OCI-M1 (cell line): Measurements from ENCODE around the gene TCF4.

Experiments used
- DNase-seq: peaks from one replicate; lab custom pipeline; 2025; lab: John Stamatoyannopoulos, UW

The TCF4 gene

DNA sequence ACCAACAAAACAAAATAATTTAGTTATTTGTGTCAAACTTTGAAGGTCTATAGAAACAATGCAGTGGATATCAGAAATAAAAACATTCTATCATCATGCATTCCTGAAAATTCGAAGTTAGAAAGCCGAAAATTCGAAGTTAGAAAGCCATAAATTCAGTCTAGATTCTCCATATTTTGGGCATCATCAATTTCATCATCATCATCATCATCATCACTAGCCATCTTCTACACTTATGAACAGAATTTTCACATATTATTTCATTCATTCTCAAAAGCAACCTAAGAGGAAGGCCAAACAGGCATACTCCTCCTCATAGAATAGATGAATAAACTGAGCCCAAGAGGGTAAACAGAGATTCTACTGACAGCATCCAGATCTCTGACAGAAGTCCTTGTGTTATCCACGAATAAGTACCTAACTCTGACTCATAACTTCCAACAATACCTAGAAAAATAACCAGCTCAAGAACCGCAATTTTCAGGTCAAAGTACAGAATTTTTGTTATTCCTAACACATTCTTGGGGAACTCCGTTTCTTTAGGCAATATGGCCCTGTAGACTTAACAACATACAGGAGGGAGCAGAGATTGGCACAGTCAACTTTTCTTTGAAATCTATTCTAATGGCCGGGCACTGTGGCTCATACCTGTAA is 84.7 kb downstream of the TCF4 start:
- no peak for DNase-seq

DNA sequence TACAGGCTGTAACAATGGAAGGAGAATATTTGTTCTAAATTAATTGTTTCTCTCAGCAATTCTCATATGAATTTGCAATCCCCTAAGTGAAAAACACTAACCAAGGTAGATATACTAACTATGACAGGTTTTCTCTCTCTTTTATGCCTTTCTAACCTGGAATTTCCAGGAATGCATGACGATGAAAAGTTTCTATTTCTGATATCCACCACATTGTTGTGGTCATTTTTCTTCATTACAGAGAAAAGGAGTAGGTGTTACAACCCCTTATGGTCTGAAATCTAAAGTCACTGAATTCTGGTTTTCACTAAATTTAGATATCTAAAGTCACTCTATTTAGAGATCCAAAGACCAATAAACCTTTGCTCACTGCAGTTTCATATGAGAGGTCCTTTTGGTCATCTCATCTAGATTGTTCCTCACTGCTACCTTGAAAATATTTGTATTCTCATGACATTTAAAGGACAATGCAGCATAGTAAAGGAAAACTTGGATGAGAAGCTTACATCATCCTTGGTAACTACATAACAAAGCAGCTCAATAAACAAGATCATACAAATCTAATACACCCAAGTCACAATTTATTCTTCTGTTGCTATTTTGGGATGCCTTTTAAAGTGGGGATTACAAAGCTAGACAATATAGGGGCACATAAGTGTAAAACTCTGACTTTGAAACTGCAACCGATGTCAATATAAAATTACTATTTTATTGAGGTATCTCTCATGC is 85.8 kb downstream of the TCF4 start:
- DNase-seq: peak; percentile 22

DNA sequence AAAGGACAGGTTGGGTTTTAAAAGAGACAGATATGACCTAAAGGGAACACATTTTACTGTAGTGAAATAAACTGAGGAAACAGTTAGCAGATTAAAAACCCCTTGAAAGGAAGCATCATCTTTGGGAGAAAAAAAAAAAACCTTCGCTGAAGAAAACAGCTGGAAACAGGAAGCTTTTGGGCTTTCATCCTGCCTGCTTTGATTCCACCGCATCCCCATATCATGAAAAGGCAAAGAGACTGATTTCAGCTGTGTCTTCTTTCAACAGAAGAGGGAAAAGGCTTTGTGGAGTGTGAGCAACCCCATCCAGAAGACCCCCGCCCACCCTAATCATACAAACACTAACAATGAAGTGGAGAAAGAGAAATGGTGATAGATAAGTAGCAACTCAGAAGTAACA is 86.4 kb downstream of the TCF4 start:
- DNase-seq: no peak

DNA sequence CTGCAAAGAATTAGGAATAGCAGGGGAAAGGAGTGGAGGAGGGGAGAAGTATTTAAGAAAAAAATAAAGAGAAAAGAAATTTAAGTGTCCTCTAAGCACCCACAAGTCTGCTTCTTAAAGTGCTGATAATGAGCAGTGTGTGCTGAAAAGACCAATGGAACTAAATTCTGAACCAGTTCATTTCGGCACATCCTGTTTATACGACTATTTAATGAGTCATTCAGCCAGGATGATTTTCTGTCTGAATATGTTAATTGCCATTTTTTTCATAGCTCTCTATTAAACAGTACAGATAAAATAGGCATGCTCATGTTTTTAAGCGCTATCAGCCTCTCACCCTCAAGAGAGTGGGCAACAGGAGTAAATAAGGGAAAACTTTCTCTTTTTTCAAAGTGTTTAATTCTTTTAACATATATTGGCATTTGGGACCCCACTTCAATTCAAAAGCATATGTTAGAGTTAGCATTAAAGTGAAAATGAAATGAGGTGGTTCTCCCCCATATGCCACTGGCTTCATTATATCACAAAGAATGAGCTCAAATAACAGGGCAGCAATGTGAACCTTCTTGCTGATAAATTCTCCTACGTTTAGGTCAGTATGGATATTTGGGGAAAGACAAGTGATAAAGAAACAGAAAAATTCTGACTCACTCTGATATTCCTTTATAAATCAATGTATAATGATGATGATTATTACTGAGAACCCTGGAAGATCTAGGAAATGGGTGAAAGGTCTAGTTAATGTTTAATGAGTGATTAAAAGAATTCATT is 87.5 kb downstream of the TCF4 start:
- no peak for DNase-seq

DNA sequence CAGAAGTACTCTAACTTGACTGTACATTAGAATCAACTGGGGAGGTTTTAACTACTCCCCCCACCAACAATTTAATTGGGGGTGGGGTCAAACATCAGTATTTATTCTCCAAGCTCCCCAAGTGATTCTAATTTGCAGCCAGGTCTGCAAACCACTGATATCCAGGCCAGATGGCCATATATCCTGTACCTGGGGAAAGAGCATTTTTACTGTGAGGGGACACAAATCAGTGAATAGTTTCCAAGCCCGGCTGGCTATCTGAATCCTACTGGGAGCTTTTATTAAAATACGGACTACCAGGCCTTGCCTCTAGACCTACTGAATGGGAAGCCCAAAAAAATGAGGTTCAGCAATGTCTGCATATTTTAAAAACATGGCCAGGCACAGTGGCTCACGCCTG is 88.5 kb downstream of the TCF4 start:
- no peak for DNase-seq

DNA sequence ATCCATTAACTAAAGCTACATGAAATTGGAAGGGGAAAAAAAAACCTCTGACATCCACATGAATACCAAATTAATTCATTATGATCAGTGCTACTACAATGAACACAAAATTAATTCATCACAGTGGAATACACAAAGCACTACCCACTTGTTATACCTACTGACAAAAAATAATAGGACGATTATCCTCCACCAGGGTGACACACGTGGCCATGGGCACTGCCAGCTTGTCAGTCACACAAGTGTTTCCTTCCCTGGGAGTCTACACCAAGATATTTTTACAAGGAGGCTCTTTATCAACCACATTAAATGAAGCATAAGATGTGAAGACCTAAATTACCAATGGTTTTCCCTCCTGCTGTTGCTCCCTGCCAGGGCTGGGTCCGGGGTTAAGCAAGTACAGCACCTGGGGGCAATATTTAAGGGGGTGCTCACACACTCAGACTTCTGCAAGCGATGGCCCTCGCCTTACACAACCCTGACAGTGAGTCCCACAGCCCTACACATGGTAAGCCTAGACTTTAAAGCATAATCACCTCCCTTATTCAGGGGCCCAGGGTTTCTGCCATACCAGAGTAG is 90.1 kb downstream of the TCF4 start:
- DNase-seq: no peak

DNA sequence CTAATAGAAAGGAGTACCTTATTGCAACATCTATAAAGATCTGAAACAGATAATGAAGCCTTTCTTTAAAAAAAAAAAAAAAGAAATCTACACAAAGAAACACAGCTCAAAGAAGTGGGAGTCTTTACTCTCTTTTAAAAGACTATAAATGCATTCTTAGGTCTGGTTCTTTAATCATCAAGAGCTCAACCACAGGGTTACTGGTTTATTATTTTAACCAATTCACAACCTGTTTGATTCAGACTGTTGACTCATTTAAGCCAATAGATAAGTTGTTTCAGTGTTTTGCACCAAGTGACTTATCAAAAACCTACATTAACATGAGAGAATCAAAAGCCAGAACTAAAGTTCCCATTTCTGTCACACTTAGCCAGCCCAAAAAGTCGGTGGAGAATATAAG is 93.1 kb downstream of the TCF4 start:
- peak; percentile 56 for DNase-seq

DNA sequence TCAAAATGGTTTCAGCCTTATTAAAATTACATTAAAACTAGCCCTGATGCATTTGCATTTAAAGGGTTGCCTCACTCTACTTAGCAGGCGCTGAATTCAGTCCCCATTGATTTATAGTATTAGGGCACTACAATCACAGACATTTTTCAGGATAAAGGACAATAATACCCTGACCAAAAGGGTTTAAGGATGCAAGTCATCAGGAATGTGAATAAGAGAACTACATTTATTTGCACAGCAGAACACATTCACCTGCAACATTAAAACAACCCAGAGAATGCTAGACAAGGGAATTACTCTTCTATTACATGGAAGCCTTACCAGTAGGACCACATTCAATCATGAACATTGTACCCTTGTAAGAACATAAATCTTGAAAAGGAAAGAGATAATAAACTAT is 93.6 kb downstream of the TCF4 start:
- DNase-seq: no peak

DNA sequence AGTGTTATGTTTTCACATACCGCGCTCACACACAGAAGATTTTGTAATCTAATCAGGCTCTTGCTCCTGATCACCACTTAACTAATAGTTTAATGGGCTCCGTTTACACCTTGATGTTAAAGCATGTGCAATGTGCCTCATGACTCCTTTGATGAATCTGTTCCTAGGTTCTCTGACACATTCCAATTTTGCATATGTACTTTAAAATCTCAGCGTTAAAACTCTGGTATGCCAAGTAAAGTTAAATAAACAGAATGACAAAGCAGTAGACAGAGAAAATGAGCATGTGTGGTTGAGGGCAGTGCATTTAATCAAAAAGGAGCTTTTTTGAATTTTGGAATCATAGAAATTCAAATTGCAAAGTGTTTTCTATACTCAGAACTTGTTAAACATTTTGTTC is 96.4 kb downstream of the TCF4 start:
- no peak for DNase-seq

DNA sequence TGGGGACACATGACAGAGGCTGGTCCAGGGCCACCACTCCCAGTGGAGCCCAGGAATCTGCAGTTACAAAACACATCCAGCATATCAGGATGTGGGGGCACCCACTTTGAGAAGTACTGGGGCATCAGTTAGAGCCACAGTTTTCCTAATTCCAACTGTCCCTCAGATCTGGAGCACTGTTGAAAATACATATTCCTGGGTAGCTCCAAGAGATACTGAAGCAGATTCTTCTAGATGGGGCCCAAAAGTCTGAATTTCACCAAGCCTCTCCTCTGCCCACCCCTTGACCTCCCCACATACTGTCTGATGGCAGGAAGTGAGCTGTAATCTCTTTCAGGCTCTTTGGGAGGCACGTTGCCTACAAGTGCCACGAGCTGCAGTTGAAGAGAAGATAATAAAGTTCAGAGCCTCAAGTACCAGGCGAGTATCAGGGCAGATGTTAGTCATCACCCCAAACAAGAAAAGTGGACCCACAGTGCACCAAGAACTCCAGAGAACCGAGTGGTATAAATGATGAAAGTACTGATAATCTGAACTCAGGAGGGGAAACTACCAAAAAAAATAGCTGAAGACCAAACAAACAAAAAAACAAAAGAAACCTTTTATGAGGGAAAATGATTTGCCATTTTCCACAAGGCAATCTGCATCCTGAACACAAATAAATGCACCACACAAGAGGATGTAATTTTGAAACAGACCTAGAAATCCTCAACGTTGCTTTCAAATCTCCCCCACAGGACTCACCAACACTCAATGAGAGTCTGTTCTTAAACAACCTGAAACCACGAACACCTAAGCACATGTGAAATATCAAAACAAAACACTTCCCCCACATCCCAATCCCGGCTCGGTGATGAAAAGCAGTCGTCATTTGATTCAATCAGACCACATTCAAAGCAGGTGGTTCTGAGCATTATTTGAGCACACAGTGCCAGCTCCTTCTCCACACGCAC is 98.7 kb downstream of the TCF4 start:
- DNase-seq: peak; percentile 62

DNA sequence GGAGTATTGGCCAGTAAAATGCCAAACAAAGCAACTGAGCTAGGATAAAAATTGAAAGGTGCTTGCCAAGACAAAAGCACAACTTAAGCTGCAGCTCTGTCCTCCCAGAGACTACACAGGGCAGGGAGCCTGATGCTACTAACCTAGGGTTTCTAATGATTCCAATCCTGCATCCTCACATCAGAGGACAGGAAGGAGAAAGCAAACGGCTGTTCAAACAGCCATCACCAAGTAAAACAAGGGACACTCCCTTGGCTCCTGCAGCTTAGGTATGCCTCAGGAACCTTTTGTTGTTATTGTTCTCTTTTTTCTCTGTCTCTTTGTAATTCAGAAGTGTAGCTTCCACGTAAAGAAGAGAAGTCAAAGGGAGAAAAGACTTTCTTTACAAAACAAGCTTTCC is 99.5 kb downstream of the TCF4 start:
- peak; percentile 38 for DNase-seq

DNA sequence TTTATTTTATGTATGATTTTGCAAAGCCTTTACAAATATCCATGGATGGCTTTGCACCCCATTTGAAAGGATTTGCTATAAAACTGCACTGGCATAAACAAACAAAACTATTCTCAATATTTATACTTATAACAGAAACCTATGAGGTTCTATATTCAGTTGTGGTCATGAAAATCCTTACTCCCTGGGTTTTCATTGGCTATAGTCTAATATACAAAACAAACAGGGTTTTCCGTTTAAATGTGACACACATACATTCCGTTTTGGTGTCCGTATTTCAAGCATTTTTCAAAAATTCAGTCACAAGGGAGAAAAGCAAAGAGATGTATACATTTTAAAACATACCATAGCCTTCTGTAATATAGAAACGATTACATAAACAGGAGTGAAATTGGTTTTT is 100.0 kb downstream of the TCF4 start:
- DNase-seq: no peak

DNA sequence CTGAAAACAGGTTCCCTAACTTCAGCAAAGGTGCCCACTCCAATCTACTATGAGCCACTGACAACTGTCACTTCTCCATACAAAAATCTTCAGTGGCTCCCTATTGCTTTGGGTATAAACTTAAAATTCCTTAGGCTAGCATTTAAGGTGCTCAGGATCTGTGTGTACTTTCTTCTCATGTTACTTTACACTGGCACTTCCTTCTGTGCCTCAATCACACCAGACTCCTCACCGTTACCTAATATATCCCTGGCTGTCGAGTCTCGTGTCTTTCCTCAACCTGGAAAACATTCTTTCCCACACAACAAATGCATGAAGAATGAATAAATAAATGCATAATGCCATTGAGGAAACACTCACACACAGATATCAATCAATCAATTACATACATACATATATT is 101.1 kb downstream of the TCF4 start:
- DNase-seq: no peak

DNA sequence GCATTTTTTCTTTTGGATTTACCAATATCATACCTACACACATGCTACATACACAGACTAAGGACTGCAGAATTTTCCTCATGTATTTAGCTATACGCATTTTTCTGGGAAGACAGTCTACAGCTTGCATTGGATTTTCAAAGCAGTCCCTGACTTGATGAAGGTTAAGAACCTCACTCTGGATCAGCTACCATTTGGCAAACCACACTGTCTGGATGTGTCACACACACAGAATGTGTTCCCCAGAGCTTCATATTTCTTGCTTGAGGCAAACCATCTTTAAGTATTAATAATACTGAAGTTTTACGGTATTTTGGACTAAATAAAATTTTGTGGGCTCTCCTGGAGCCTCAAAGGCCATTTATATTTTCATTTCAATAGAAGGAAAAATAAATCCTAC is 102.3 kb downstream of the TCF4 start:
- no peak for DNase-seq

DNA sequence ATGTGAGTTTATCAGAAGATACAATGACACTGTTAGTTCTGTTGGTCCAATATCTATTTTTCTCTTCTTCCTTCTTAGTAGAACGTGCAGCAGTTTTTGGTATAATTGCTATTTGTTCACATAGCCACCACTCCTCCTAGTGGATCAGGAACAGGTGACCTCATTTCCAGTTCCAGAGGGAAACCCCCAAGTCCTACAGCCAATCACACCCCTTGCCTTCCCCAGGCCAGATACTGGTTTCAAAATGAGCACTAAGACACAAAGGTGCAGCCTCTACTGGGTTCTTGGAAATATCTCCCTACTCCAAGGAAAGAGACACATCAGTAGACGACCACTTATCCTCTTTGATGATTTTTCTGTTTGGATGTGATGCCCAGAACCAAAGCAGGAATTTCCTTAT is 103.2 kb downstream of the TCF4 start:
- DNase-seq: no peak

DNA sequence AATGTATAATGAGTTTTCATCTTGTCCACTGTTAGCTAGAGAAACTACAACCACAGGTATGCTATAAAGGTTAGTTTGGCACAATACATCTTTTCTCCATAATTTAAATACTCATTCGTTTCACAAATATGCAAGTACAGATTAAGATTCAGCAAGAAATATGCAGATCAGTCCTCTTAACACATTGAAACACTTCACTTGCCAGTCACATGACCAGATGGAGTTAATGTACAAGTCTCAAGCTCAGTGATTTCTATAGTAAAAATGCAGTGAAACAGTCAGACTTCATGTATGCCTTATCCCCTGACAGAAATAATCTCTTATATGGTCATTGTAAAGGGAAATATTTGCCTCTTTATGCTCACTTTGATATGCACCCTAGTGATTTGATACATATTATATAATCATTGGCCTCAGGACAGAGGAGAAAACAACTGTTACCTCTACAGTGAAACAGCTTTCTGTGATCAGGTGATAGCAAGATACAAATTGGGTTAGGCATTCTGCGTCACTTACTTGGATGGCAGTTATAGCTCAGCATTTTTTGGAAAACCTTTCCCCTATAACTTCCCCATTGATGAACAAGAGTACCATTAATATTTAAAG is 104.6 kb downstream of the TCF4 start:
- no peak for DNase-seq

DNA sequence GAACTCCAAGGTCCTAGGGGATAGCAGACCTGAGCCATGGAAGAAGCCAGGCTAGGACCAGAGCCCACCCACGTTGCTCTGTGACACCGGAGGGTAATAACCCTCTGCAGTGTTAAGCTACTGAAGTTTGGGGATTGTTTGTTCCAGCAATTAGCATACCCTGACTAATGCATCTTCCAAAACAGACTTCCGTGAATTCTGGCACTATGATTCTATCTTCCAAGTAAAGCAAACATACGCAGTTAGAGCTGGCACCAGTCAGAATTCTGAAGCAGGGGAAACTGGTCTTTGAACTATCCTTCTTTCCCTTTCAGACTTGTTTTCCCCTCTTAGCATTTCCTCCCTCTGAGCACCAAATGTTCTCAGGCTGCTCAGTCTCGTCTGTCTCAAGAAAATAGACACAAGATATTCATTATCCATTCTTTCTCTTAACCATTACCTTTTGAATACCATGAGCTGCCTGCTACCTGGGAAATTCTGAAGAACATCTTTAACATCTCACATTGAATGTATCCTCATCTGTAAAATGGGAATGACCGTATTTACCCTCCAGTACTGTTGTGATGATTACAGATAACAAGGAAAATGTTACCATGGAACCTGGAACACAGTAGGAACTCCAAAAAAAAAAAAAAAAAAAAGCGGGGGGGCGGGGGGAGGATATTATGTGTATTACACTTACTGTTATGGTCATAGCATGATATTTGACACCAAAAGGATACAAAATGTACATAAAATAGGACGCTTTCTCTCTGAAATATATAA is 108.2 kb downstream of the TCF4 start:
- DNase-seq: no peak

DNA sequence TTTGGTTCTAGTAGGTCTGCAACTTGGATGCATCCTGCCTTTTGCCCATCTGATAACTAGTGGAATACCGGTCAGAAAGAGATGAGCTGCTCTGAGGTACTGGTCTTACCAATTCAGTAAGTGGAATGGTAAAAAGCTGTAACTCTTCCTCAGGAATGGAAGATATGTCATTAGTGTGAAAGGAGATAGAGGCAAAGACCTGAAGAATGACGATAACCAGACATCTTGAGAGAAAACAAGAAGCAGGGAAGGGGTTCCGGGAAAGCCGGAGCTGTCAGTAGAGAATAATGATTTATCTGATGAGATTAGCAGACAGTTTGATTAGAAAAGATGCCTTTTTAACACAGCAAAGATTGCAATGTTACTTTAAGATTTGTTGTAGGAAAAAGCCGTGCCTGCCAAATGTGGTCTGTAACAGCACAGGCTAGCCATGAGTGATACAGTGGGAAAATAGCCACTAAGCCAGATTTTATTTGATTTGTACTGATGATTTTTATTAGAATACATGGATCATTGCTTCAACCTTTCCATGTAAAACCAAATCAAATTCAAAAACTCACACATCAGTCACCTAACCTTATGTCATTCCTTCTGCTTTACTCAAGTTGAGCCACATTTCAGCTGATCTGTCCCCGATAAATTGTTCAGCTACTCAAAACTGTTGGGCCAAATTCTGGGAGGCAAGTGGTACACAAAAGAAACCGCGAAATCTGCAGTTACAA is 110.0 kb downstream of the TCF4 start:
- DNase-seq: peak; percentile 80

DNA sequence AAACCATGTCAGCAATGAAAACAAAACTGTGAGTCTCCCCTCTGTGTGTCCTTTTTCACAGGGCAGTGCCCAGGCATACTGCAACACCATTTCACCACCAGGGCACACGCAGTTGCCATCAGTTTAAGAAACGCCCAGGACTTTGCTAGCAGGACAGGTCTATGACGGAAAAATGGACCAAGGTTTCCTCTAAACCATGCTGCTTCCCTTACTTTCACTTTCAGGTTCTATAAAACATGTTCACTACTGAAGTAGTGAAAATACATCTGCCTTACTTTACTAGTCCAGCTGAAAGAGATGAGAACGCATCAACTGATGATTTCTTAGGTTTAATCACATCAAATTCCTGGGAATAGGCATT is 110.5 kb downstream of the TCF4 start:
- DNase-seq: peak; percentile 80

DNA sequence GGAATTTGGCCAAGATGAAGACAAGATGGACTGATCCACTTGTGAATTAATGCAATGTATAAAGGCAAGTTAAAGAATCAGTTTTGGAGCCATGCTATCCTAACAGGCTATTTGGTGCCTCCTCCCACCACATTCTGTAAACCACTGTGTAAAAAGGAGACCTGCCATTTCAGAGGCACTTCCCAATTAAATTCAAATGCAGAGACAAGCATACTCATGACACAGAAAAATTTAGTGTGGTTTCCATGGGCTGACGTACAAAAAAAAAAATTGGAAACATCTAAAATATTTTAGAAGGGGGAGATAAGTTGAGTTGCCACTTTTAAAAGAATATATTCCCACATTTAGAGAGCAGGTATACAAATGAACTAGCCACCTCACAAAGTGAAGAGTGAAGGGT is 112.1 kb downstream of the TCF4 start:
- no peak for DNase-seq
